Left renal cortex interstitium (tissue), 4 donors: ENCODE results near the gene MRNIP. TPM values are rescaled to one million over a fixed set of nuclear protein-coding genes. Genes with fewer than 3 reads are reported as not detected.

Experiments used
- DNase-seq, 4 donors: peaks; one replicate each; pipeline ENCODE4 v3.0.0-alpha.2; 2013; ENCODE audit warnings: low read depth in 4 of 4, low spot score in 2 of 4, missing footprints in 1 of 4
- polyA plus RNA-seq, 4 donors: library from polyadenylated mRNA; unstranded; fragments of 120-200 nt; gene quantifications; one replicate each; pipeline ENCODE4 v1.2.1, GENCODE V29; 2013; ENCODE audit not compliant: insufficient read length in 4 of 4

MRNIP gene
- polyA plus RNA-seq, 4 donors, result 29.0 to 57.2 (median 39.6) TPM

- DNase-seq, result no peak
Observed at GRCh38 chr5:179889885-179890284, 31.3 kb upstream of the MRNIP start.

- DNase-seq, result no peak
Observed at GRCh38 chr5:179887802-179888201, 29.2 kb upstream of the MRNIP start.

- DNase-seq, result no peak
Observed at GRCh38 chr5:179887095-179887494, 28.5 kb upstream of the MRNIP start.

GRCh38 chr5:179886190-179886911, 27.7 kb upstream of the MRNIP start:
- no peak for DNase-seq

GRCh38 chr5:179885491-179886090, 27.0 kb upstream of the MRNIP start:
- no peak for DNase-seq

- DNase-seq, result no peak
Observed at GRCh38 chr5:179883163-179883562, 24.5 kb upstream of the MRNIP start.

- DNase-seq, result no peak
Observed at GRCh38 chr5:179882338-179882737, 23.7 kb upstream of the MRNIP start.

GRCh38 chr5:179880848-179881590, 22.4 kb upstream of the MRNIP start:
- no peak for DNase-seq

GRCh38 chr5:179880066-179880650, 21.5 kb upstream of the MRNIP start:
- DNase-seq, result no peak

- no peak for DNase-seq
Observed at GRCh38 chr5:179879690-179880010, 21.0 kb upstream of the MRNIP start.

GRCh38 chr5:179879003-179879689, 20.5 kb upstream of the MRNIP start:
- no peak for DNase-seq

- DNase-seq, result no peak
Observed at GRCh38 chr5:179878222-179879002, 19.8 kb upstream of the MRNIP start.

- no peak for DNase-seq
Observed at GRCh38 chr5:179876610-179876952, 18.0 kb upstream of the MRNIP start.

- no peak for DNase-seq
Observed at GRCh38 chr5:179875741-179876609, 17.4 kb upstream of the MRNIP start.

- DNase-seq, result no peak
Observed at GRCh38 chr5:179874536-179875292, 16.1 kb upstream of the MRNIP start.

GRCh38 chr5:179874136-179874535, 15.5 kb upstream of the MRNIP start:
- no peak for DNase-seq

GRCh38 chr5:179873588-179874110, 15.0 kb upstream of the MRNIP start:
- DNase-seq, result no peak

- DNase-seq, result no peak
Observed at GRCh38 chr5:179872828-179873575, 14.4 kb upstream of the MRNIP start.
